Caco-2 (cell line): ENCODE data around the gene PROX2. TPM values are rescaled to one million over a fixed set of nuclear protein-coding genes. Genes with fewer than 3 reads are reported as not detected.

Source experiments
- BruUV-seq: library from RNA; stranded (reverse); fragments of 400-500 nt; replicated peaks from 2 replicates; lab custom pipeline; 2021; lab: Mats Ljungman, UMichigan
- CTCF ChIA-PET: fragments of 300-600 bp; sonication (Branson Sonifier 250); formaldehyde crosslinking; loops from one replicate; lab custom pipeline; 2022; ENCODE audit warnings: antibody characterized with exemption; lab: Charles Lee
- POLR2A ChIA-PET: fragments of 300-600 bp; sonication (Branson Sonifier 250); formaldehyde crosslinking; loops from one replicate; lab custom pipeline; 2022; ENCODE audit warnings: antibody characterized with exemption; lab: Charles Lee
- DNase-seq, 2 experiments: peaks; one replicate each; pipeline versions ENCODE4 v3.0.0 to v3.0.0-alpha.2; 2020 to 2022
- H3K27me3 ChIP-seq: replicated peaks from 2 replicates; pipeline ENCODE4 v1.6.0; 2011; ENCODE audit warnings: low read length; ENCODE audit not compliant: control insufficient read depth, insufficient read depth
- H3K36me3 ChIP-seq: 2 replicates; pipeline ENCODE4 v1.5.1; 2011; ENCODE audit warnings: low read length; ENCODE audit not compliant: control insufficient read depth, insufficient read depth
- H3K4me1 ChIP-seq: fragments of 250-450 bp; sonication (Bioruptor Pico); 2 replicates; pipeline ENCODE4 v1.5.1; 2020; ENCODE audit warnings: mild to moderate bottlenecking
- H3K4me3 ChIP-seq: 2 replicates; pipeline ENCODE4 v1.5.1; 2011; ENCODE audit warnings: low read depth, mild to moderate bottlenecking, control low read depth, low read length
- H3K9me3 ChIP-seq: fragments of 250-450 bp; sonication (Bioruptor Pico); 2 replicates; pipeline ENCODE4 v1.5.1; 2020; ENCODE audit warnings: mild to moderate bottlenecking, moderate library complexity
- H3K27ac Mint-ChIP-seq: one replicate; pipeline ENCODE4 v1.8.0; 2022; ENCODE audit warnings: mixed read lengths; ENCODE audit not compliant: unreplicated experiment
- H3K27me3 Mint-ChIP-seq: one replicate; pipeline ENCODE4 v1.8.0; 2022; ENCODE audit warnings: mixed read lengths; ENCODE audit not compliant: insufficient read depth, unreplicated experiment
- H3K36me3 Mint-ChIP-seq: one replicate; pipeline ENCODE4 v1.8.0; 2022; ENCODE audit warnings: mild to moderate bottlenecking, mixed read lengths; ENCODE audit not compliant: insufficient read depth, unreplicated experiment
- H3K4me1 Mint-ChIP-seq: one replicate; pipeline ENCODE4 v1.8.0; 2022; ENCODE audit warnings: low read depth, mixed read lengths; ENCODE audit not compliant: unreplicated experiment
- H3K4me3 Mint-ChIP-seq: one replicate; pipeline ENCODE4 v1.8.0; 2022; ENCODE audit warnings: mild to moderate bottlenecking, moderate library complexity, mixed read lengths; ENCODE audit not compliant: unreplicated experiment
- H3K9me3 Mint-ChIP-seq: one replicate; pipeline ENCODE4 v1.8.0; 2022; ENCODE audit warnings: mixed read lengths; ENCODE audit not compliant: unreplicated experiment
- intact Hi-C: fragments of 100-400 bp; cut with micrococcal nuclease; formaldehyde crosslinking; loops from one replicate; pipeline ENCODE4 v1.10.0; 2022; ENCODE audit not compliant: unreplicated experiment
- total RNA-seq: library from RNA; stranded (reverse); gene quantifications from 2 replicates; pipeline ENCODE4 v1.2.3, GENCODE V29; 2022
- TF ChIP-seq, protein P1 (sequence below), 2 experiments: fragments of 200-600 bp in 1 of 2; IDR thresholded peaks; 1 replicate in 1 of 2; 2 replicates in 1 of 2; pipeline versions ENCODE4 v1.5.1 to v1.8.0; 2011 to 2022; ENCODE audit warnings: antibody characterized with exemption in 1 of 2, control low read depth in 1 of 2, inconsistent platforms in 1 of 2, low read depth in 1 of 2, low read length in 1 of 2, mild to moderate bottlenecking in 1 of 2, moderate library complexity in 1 of 2; ENCODE audit not compliant: insufficient read depth in 1 of 2, severe bottlenecking in 1 of 2, unreplicated experiment in 1 of 2

PROX2 gene
- total RNA-seq, 1 experiment from 2014 or later: not detected

GRCh38 chr14:74911221-74911620, 35.3 kb upstream of the PROX2 start:
- no peak for DNase-seq
- TF ChIP-seq, protein P1, sequence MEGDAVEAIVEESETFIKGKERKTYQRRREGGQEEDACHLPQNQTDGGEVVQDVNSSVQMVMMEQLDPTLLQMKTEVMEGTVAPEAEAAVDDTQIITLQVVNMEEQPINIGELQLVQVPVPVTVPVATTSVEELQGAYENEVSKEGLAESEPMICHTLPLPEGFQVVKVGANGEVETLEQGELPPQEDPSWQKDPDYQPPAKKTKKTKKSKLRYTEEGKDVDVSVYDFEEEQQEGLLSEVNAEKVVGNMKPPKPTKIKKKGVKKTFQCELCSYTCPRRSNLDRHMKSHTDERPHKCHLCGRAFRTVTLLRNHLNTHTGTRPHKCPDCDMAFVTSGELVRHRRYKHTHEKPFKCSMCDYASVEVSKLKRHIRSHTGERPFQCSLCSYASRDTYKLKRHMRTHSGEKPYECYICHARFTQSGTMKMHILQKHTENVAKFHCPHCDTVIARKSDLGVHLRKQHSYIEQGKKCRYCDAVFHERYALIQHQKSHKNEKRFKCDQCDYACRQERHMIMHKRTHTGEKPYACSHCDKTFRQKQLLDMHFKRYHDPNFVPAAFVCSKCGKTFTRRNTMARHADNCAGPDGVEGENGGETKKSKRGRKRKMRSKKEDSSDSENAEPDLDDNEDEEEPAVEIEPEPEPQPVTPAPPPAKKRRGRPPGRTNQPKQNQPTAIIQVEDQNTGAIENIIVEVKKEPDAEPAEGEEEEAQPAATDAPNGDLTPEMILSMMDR (IDR thresholded peaks at IDR 0.05; ENCODE audit: insufficient read depth in 1 of 2, low read depth in 1 of 2, low read length in 1 of 2, severe bottlenecking in 1 of 2, unreplicated experiment in 1 of 2): no peak
- ChIA-PET POLR2A (no interaction called here), CTCF (interaction anchor here (0.6 to 1.8 kb wide), 3 partner anchors 12 to 177 kb away, joined by 3 to 7 read pairs (median 5); partner anchors contain the start of gene RPS6KL1)
- H3K9me3 ChIP-seq: no peaks in the 10 kb centered on the region
- no peaks in the 10 kb centered on the region for H3K36me3 ChIP-seq
- Mint-ChIP-seq H3K4me3 (no peak overlapping the region), H3K27ac (no peak overlapping the region), H3K36me3 (peaks cover 4% of the 10 kb centered on the region), H3K9me3 (no peaks in the 10 kb centered on the region), H3K4me1 (no peaks in the 10 kb centered on the region), H3K27me3 (no peaks in the 10 kb centered on the region)
- no peaks in the 10 kb centered on the region for H3K27me3 ChIP-seq
- intact Hi-C loops: no loop called here
- BruUV-seq: no TSS peak
- H3K4me1 ChIP-seq: no peaks in the 10 kb centered on the region
- no peak overlapping the region for H3K4me3 ChIP-seq

DNA sequence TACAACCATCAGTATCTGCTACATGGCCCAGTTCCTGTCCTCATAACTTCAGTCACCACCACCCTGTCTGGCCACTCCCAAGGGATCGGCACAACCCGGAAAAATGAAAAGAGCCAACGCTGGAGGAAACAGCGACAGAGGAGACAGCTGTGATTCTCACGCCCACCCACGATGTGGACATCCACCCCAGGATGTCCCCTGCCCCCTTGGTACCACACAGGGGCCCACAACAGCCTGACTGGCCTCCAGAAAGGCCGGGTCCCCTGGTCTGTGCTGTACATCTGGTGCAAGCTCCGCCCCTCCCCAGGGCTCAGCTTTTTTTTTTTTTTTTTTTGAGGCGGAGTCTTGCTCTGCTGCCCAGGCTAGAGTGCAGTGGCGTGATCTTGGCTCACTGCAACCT, 34.6 kb upstream of the PROX2 start:
- Histone ChIP-seq H3K36me3 (no peaks in the 10 kb centered on the region), H3K4me3 (no peak overlapping the region), H3K27me3 (no peaks in the 10 kb centered on the region), H3K9me3 (no peaks in the 10 kb centered on the region), H3K4me1 (no peaks in the 10 kb centered on the region)
- ChIA-PET POLR2A (no interaction called here), CTCF (interaction anchor here (1.2 kb wide), 1 partner anchor 49 kb away, joined by 4 read pairs; no protein-coding TSS in a partner anchor)
- H3K4me3 Mint-ChIP-seq: no peak overlapping the region
- DNase-seq: no peak
- TF ChIP-seq, protein P1 (IDR thresholded peaks at IDR 0.05; ENCODE audit: insufficient read depth in 1 of 2, low read depth in 1 of 2, low read length in 1 of 2, severe bottlenecking in 1 of 2, unreplicated experiment in 1 of 2): no peak
- peak overlapping the region; percentile 57 for H3K27ac Mint-ChIP-seq
- intact Hi-C loops: no loop called here
- no peaks in the 10 kb centered on the region for H3K36me3 Mint-ChIP-seq
- BruUV-seq: no TSS peak
- no peaks in the 10 kb centered on the region for H3K4me1 Mint-ChIP-seq
- H3K27me3 Mint-ChIP-seq: no peaks in the 10 kb centered on the region
- no peaks in the 10 kb centered on the region for H3K9me3 Mint-ChIP-seq

- CTCF ChIA-PET: interaction anchor here (1.2 kb wide), 1 partner anchor 48 kb away, joined by 4 read pairs; no protein-coding TSS in a partner anchor
- no peaks in the 10 kb centered on the region for H3K4me1 ChIP-seq
- Mint-ChIP-seq H3K4me3 (no peak overlapping the region), H3K36me3 (peaks cover under 1% of the 10 kb centered on the region), H3K27me3 (no peaks in the 10 kb centered on the region), H3K27ac (peak overlapping the region; percentile 57), H3K9me3 (no peaks in the 10 kb centered on the region), H3K4me1 (no peaks in the 10 kb centered on the region)
- no peaks in the 10 kb centered on the region for H3K36me3 ChIP-seq
- TF ChIP-seq, protein P1 (IDR thresholded peaks at IDR 0.05; ENCODE audit: insufficient read depth in 1 of 2, low read depth in 1 of 2, low read length in 1 of 2, severe bottlenecking in 1 of 2, unreplicated experiment in 1 of 2): no peak
- no peak overlapping the region for H3K4me3 ChIP-seq
- no peaks in the 10 kb centered on the region for H3K9me3 ChIP-seq
- POLR2A ChIA-PET: no interaction called here
- no peak for DNase-seq
- H3K27me3 ChIP-seq: no peaks in the 10 kb centered on the region
- intact Hi-C loops: no loop called here
- no TSS peak for BruUV-seq
Observed at GRCh38 chr14:74909911-74910310, 34.0 kb upstream of the PROX2 start.
